CD8-positive, alpha-beta memory T cell (primary cell): ENCODE results near the gene DBT. TPM values are rescaled to one million over a fixed set of nuclear protein-coding genes. Genes with fewer than 3 reads are reported as not detected.
A peak's percentile ranks its signal among the peaks of the same experiment; 100 is the strongest.

ENCODE experiments used
- CTCF ChIA-PET: fragments of 350-600 bp; sonication (Branson Sonifier 250); formaldehyde crosslinking; loops from one replicate; lab custom pipeline; 2021; ENCODE audit warnings: antibody characterized with exemption; lab: Charles Lee
- POLR2A ChIA-PET: fragments of 350-600 bp; sonication (Branson Sonifier 250); formaldehyde crosslinking; loops from one replicate; lab custom pipeline; 2021; ENCODE audit warnings: antibody characterized with exemption; lab: Charles Lee
- DNase-seq, 5 donors: peaks; one replicate each; pipeline versions ENCODE4 v3.0.0 to v3.0.0-alpha.2; 2020 to 2022; ENCODE audit warnings: mixed read lengths in 1 of 5
- H3K27ac ChIP-seq: one replicate; pipeline ENCODE4 v1.7.0; 2013; ENCODE audit warnings: low read depth, mild to moderate bottlenecking, low read length, moderate library complexity
- H3K27me3 ChIP-seq: 2 replicates; pipeline ENCODE4 v1.7.0; 2013; ENCODE audit warnings: low read length, mild to moderate bottlenecking; ENCODE audit not compliant: insufficient read depth, poor library complexity, severe bottlenecking
- H3K36me3 ChIP-seq: 2 replicates; pipeline ENCODE4 v1.7.0; 2013; ENCODE audit warnings: mild to moderate bottlenecking, low read length, moderate library complexity; ENCODE audit not compliant: insufficient read depth
- H3K4me1 ChIP-seq: 2 replicates; pipeline ENCODE4 v1.7.0; 2013; ENCODE audit warnings: mild to moderate bottlenecking, low read length, moderate library complexity; ENCODE audit not compliant: insufficient read depth
- H3K4me3 ChIP-seq: 2 replicates; pipeline ENCODE4 v1.7.0; 2013; ENCODE audit warnings: mild to moderate bottlenecking, low read length
- H3K9me3 ChIP-seq: 2 replicates; pipeline ENCODE4 v1.7.0; 2013; ENCODE audit warnings: mild to moderate bottlenecking, low read length
- H3K27ac Mint-ChIP-seq, 8 donors: one replicate each; pipeline ENCODE4 v1.8.0; 2020 to 2021; ENCODE audit warnings: mixed read lengths in 8 of 8, mild to moderate bottlenecking in 6 of 8, inconsistent platforms in 3 of 8, moderate library complexity in 3 of 8
- H3K27me3 Mint-ChIP-seq, 2 donors: one replicate each; pipeline ENCODE4 v1.8.0; 2020 to 2021; ENCODE audit warnings: mixed read lengths in 2 of 2, mild to moderate bottlenecking in 1 of 2, moderate library complexity in 1 of 2
- H3K36me3 Mint-ChIP-seq, 3 donors: one replicate each; pipeline ENCODE4 v1.8.0; 2020 to 2021; ENCODE audit warnings: mixed read lengths in 3 of 3, inconsistent platforms in 1 of 3, mild to moderate bottlenecking in 1 of 3
- H3K4me1 Mint-ChIP-seq, 3 donors: one replicate each; pipeline ENCODE4 v1.8.0; 2020 to 2021; ENCODE audit warnings: mixed read lengths in 3 of 3, inconsistent platforms in 1 of 3, mild to moderate bottlenecking in 1 of 3
- H3K4me3 Mint-ChIP-seq, 7 donors: one replicate each; pipeline ENCODE4 v1.8.0; 2020 to 2021; ENCODE audit warnings: mixed read lengths in 7 of 7, mild to moderate bottlenecking in 6 of 7, moderate library complexity in 4 of 7, inconsistent platforms in 2 of 7
- H3K9me3 Mint-ChIP-seq, 5 donors: one replicate each; pipeline ENCODE4 v1.8.0; 2020 to 2022; ENCODE audit warnings: mixed read lengths in 5 of 5, mild to moderate bottlenecking in 3 of 5, moderate library complexity in 2 of 5, inconsistent platforms in 1 of 5
- polyA plus RNA-seq: library from polyadenylated mRNA; unstranded; fragments of 300-500 nt; fragmentation: Illumina TruSeq; gene quantifications from one replicate; pipeline ENCODE4 v1.2.3, GENCODE V29; 2021
- total RNA-seq, 2 experiments: library from RNA; stranded (reverse); gene quantifications; one replicate each; pipeline ENCODE4 v1.2.3, GENCODE V29; 2021

The DBT gene
- total and polyA plus RNA-seq, 3 experiments from 2014 or later = 6.0 to 13.9 (median 13.6) TPM

DNA sequence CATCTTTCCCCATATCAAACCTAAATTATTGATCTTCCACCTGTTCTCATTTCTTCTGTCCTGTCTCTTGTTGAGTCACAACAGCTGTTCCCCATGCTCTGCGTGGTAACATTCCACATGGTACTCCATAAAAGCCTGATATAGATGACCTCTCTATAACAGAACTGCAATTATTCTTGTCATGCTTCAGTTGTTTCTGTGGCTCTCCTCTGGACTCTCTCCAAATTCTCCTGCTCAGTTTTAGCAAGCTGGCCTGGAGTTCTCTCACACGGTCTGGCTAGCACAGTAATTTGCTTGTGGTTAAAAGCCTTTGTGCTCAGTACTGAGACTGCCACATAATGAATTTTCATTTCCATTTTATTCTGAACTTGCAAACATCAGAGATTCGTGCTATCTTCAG is 61.0 kb downstream of the DBT start:
- POLR2A ChIA-PET = no interaction called here
- no peak for DNase-seq
- no peak overlapping the region for H3K4me3 ChIP-seq
- no peak overlapping the region for H3K27ac ChIP-seq
- CTCF ChIA-PET = no interaction called here
- Mint-ChIP-seq H3K4me1 (no peaks in the 10 kb centered on the region), H3K27ac (no peak overlapping the region), H3K27me3 (no peaks in the 10 kb centered on the region), H3K4me3 (no peak overlapping the region), H3K36me3 (peaks cover 3 to 23% (median 12%) of the 10 kb centered on the region in 3 donors), H3K9me3 (no peaks in the 10 kb centered on the region)
- H3K4me1 ChIP-seq = no peaks in the 10 kb centered on the region
- H3K9me3 ChIP-seq = no peaks in the 10 kb centered on the region
- no peaks in the 10 kb centered on the region for H3K27me3 ChIP-seq
- H3K36me3 ChIP-seq = no peaks in the 10 kb centered on the region

DNA sequence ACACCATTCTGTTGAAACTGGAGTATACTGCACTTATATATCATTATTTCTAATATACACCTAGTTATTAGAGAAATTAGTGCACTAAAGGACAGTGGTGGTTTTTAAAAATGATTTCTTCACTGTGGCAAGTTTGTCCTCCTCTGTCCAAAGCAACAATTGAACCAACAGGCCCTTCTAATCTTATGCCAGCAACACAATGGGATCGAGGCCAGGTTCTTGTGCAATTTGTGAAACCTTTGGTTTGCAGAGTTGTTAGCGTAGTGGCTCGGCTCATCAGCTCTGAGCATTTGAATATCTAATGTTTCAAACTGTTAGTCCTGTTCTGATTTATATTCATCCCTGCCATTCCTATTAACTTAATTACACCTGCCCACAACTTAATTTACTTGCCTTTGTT is 61.7 kb downstream of the DBT start:
- Histone ChIP-seq H3K36me3 (no peaks in the 10 kb centered on the region), H3K4me1 (no peaks in the 10 kb centered on the region), H3K9me3 (no peaks in the 10 kb centered on the region), H3K4me3 (no peak overlapping the region), H3K27me3 (no peaks in the 10 kb centered on the region), H3K27ac (no peak overlapping the region)
- H3K36me3 Mint-ChIP-seq = peaks cover 3 to 19% (median 12%) of the 10 kb centered on the region in 3 donors
- no peak overlapping the region for H3K27ac Mint-ChIP-seq
- H3K9me3 Mint-ChIP-seq = no peaks in the 10 kb centered on the region
- H3K4me3 Mint-ChIP-seq = no peak overlapping the region
- DNase-seq = no peak
- CTCF ChIA-PET = no interaction called here
- H3K27me3 Mint-ChIP-seq = no peaks in the 10 kb centered on the region
- no peaks in the 10 kb centered on the region for H3K4me1 Mint-ChIP-seq
- POLR2A ChIA-PET = interaction anchor here (0.5 kb wide), 1 partner anchor 9 kb away, joined by 4 read pairs; no protein-coding TSS in a partner anchor

GRCh38 chr1:100184536-100184935 is 65.1 kb downstream of the DBT start:
- Histone ChIP-seq H3K4me1 (no peaks in the 10 kb centered on the region), H3K36me3 (no peaks in the 10 kb centered on the region), H3K27ac (no peak overlapping the region), H3K27me3 (no peaks in the 10 kb centered on the region), H3K4me3 (no peak overlapping the region), H3K9me3 (no peaks in the 10 kb centered on the region)
- Mint-ChIP-seq H3K4me1 (no peaks in the 10 kb centered on the region), H3K4me3 (no peak overlapping the region), H3K9me3 (no peaks in the 10 kb centered on the region), H3K36me3 (peaks cover 0 to 3% (median 3%) of the 10 kb centered on the region in 3 donors), H3K27me3 (peaks cover 0 to 1% of the 10 kb centered on the region in 2 donors), H3K27ac (no peak overlapping the region)
- CTCF ChIA-PET = no interaction called here
- no peak for DNase-seq
- POLR2A ChIA-PET = no interaction called here

DNA sequence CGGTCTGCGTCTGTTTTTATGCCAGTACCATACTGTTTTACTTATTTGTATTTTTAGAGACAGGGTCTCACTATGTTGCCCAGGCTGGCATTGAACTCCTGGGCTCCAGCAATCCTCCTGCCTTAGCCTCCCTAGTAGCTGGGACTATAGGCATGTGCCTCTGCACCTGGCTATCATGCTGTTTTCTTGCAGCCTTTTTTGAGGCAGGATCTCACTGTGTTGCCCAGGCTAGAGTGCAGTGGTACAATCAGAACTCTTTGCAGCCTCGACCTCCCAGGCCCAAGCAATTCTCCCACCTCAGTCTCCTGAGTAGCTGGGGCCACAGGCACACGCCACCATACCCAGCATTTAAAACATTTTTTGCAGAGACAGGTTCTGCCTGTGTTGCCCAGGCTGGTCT is 66.3 kb downstream of the DBT start:
- H3K27me3 Mint-ChIP-seq = peaks cover 0 to 1% of the 10 kb centered on the region in 2 donors
- H3K4me3 ChIP-seq = no peak overlapping the region
- no peak overlapping the region for H3K27ac Mint-ChIP-seq
- no peaks in the 10 kb centered on the region for H3K36me3 ChIP-seq
- H3K4me3 Mint-ChIP-seq = no peak overlapping the region
- H3K9me3 Mint-ChIP-seq = no peaks in the 10 kb centered on the region
- DNase-seq = no peak
- POLR2A ChIA-PET = no interaction called here
- no peaks in the 10 kb centered on the region for H3K4me1 ChIP-seq
- CTCF ChIA-PET = no interaction called here
- H3K27ac ChIP-seq = no peak overlapping the region
- H3K27me3 ChIP-seq = no peaks in the 10 kb centered on the region
- peaks cover 0 to 3% (median 3%) of the 10 kb centered on the region in 3 donors for H3K36me3 Mint-ChIP-seq
- H3K4me1 Mint-ChIP-seq = no peaks in the 10 kb centered on the region
- H3K9me3 ChIP-seq = no peaks in the 10 kb centered on the region

DNA sequence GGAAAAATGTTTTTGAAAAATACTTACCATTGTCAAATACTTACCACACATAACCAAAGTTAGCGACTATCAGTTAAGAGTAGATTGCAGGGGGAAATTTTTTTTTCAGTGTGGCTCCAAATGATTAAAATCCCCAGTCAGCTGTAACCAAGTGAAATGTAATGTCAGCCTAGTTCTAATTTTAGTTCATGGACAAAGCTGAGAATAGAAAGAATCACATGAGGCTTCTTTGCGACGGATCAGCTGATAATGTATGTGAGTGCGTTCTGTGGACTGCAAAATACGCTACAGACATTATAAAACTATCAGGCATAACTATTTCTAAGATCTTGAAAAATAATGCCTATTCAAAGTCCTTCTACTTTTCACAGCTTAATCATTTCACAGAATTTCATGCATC is 71.5 kb downstream of the DBT start, which contains the start of gene LRRC39:
Gene LRRC39 (minus strand): TSS at position 166 of the 400 bp plus-strand sequence. CDS start 9,740 bp downstream, outside the sequence.
- Histone ChIP-seq H3K4me1 (no peaks in the 10 kb centered on the region), H3K36me3 (no peaks in the 10 kb centered on the region), H3K27ac (no peak within 1 kb of the TSS), H3K9me3 (no peaks in the 10 kb centered on the region), H3K27me3 (no peaks in the 10 kb centered on the region), H3K4me3 (no peak within 1 kb of the TSS)
- peak within 1 kb of the TSS in 2 of 8 donors; percentile 18 to 73 for H3K27ac Mint-ChIP-seq
- H3K4me1 Mint-ChIP-seq = no peaks in the 10 kb centered on the region
- ChIA-PET POLR2A (no interaction called here), CTCF (no interaction called here)
- no peak for DNase-seq
- no peak within 1 kb of the TSS for H3K4me3 Mint-ChIP-seq
- no peaks in the 10 kb centered on the region for H3K9me3 Mint-ChIP-seq
- H3K36me3 Mint-ChIP-seq = peaks cover 0 to 9% (median 0%) of the 10 kb centered on the region in 3 donors
- peaks cover 0 to 1% of the 10 kb centered on the region in 2 donors for H3K27me3 Mint-ChIP-seq

- H3K4me3 ChIP-seq = no peak overlapping the region
- Mint-ChIP-seq H3K27me3 (peaks cover 0 to 1% of the 10 kb centered on the region in 2 donors), H3K9me3 (no peaks in the 10 kb centered on the region), H3K4me3 (no peak overlapping the region), H3K36me3 (peaks cover 0 to 9% (median 0%) of the 10 kb centered on the region in 3 donors), H3K27ac (no peak overlapping the region), H3K4me1 (no peaks in the 10 kb centered on the region)
- no peaks in the 10 kb centered on the region for H3K4me1 ChIP-seq
- CTCF ChIA-PET = no interaction called here
- DNase-seq = no peak
- H3K9me3 ChIP-seq = no peaks in the 10 kb centered on the region
- POLR2A ChIA-PET = no interaction called here
- H3K27me3 ChIP-seq = no peaks in the 10 kb centered on the region
- no peak overlapping the region for H3K27ac ChIP-seq
- no peaks in the 10 kb centered on the region for H3K36me3 ChIP-seq
Observed at GRCh38 chr1:100177295-100178041, 72.2 kb downstream of the DBT start.

GRCh38 chr1:100168051-100168450 is 81.6 kb downstream of the DBT start:
- no peak for DNase-seq
- H3K27ac Mint-ChIP-seq = no peak overlapping the region
- H3K27me3 Mint-ChIP-seq = peaks cover 4 to 5% of the 10 kb centered on the region in 2 donors
- ChIA-PET POLR2A (no interaction called here), CTCF (no interaction called here)
- Histone ChIP-seq H3K27ac (no peak overlapping the region), H3K4me3 (no peak overlapping the region), H3K9me3 (no peaks in the 10 kb centered on the region), H3K36me3 (no peaks in the 10 kb centered on the region), H3K4me1 (no peaks in the 10 kb centered on the region), H3K27me3 (no peaks in the 10 kb centered on the region)
- peaks cover 0 to 21% (median 2%) of the 10 kb centered on the region in 3 donors for H3K36me3 Mint-ChIP-seq
- no peak overlapping the region for H3K4me3 Mint-ChIP-seq
- no peaks in the 10 kb centered on the region for H3K9me3 Mint-ChIP-seq
- H3K4me1 Mint-ChIP-seq = no peaks in the 10 kb centered on the region

DNA sequence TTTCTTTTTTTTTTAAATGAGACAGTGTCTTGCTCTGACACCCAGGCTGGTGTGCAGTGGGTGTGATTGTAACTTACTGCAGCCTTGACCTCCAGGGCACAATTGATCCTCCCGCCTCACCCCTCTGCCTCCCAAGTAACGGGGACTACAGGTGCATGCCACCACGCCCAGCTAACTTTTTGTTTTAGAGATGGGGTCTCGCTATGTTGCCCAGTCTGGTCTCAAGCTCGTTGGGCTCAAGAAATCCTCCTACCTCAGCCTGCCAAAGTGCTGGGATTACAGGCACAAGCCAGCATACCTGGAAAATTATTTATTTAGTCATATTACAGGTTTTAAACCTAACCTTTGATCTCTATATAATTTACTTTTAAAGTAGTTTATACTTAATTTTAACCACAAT is 84.9 kb downstream of the DBT start:
- CTCF ChIA-PET = no interaction called here
- H3K36me3 ChIP-seq = no peaks in the 10 kb centered on the region
- Mint-ChIP-seq H3K4me3 (no peak overlapping the region), H3K36me3 (peaks cover 0 to 16% (median 2%) of the 10 kb centered on the region in 3 donors), H3K27ac (no peak overlapping the region), H3K27me3 (peaks cover 0 to 3% of the 10 kb centered on the region in 2 donors), H3K4me1 (no peaks in the 10 kb centered on the region), H3K9me3 (no peaks in the 10 kb centered on the region)
- DNase-seq = no peak
- H3K4me1 ChIP-seq = no peaks in the 10 kb centered on the region
- no peak overlapping the region for H3K4me3 ChIP-seq
- POLR2A ChIA-PET = no interaction called here
- no peaks in the 10 kb centered on the region for H3K9me3 ChIP-seq
- no peak overlapping the region for H3K27ac ChIP-seq
- H3K27me3 ChIP-seq = no peaks in the 10 kb centered on the region
